Globus pallidus (tissue), 1 donor: ENCODE measurements around the gene BCR.

ENCODE experiments used
- DNase-seq: peaks from one replicate; pipeline ENCODE4 v3.0.0-alpha.2; 2015; ENCODE audit warnings: low spot score

The BCR gene

GRCh38 chr22:23177197-23177596, 3.1 kb upstream of the BCR start:
- no peak for DNase-seq

- DNase-seq = peak; percentile 55
Measured at GRCh38 chr22:23178512-23179254, 1.6 kb upstream of the BCR start.

- no peak for DNase-seq
Measured at GRCh38 chr22:23179381-23180299, 669 bp upstream of the BCR start.

GRCh38 chr22:23180893-23181720, 798 bp downstream of the BCR start:
- DNase-seq = no peak

- no peak for DNase-seq
Measured at GRCh38 chr22:23181721-23182308, 1.5 kb downstream of the BCR start.

- no peak for DNase-seq
Measured at GRCh38 chr22:23182309-23183060, 2.2 kb downstream of the BCR start.

- peak; percentile 81 for DNase-seq
Measured at GRCh38 chr22:23183061-23183698, 2.9 kb downstream of the BCR start.

- DNase-seq = no peak
Measured at GRCh38 chr22:23184100-23184763, 3.9 kb downstream of the BCR start.

- DNase-seq = no peak
Measured at GRCh38 chr22:23184764-23185113, 4.4 kb downstream of the BCR start.

- DNase-seq = no peak
Measured at GRCh38 chr22:23187211-23187610, 6.9 kb downstream of the BCR start.

GRCh38 chr22:23187871-23188700, 7.8 kb downstream of the BCR start:
- no peak for DNase-seq

GRCh38 chr22:23190526-23190925, 10.2 kb downstream of the BCR start:
- DNase-seq = no peak

GRCh38 chr22:23192133-23192532, 11.8 kb downstream of the BCR start:
- no peak for DNase-seq

- no peak for DNase-seq
Measured at GRCh38 chr22:23192558-23192957, 12.2 kb downstream of the BCR start.

GRCh38 chr22:23193196-23193827, 13.0 kb downstream of the BCR start:
- no peak for DNase-seq

- DNase-seq = no peak
Measured at GRCh38 chr22:23193882-23194281, 13.6 kb downstream of the BCR start.

- no peak for DNase-seq
Measured at GRCh38 chr22:23196165-23196564, 15.9 kb downstream of the BCR start.

GRCh38 chr22:23197836-23198235, 17.5 kb downstream of the BCR start:
- DNase-seq = no peak

GRCh38 chr22:23199159-23199558, 18.9 kb downstream of the BCR start:
- DNase-seq = no peak
